ENCODE results near the gene RNF187. TPM values are rescaled to one million over a fixed set of nuclear protein-coding genes. Genes with fewer than 3 reads are reported as not detected.

The RNF187 gene
- total RNA-seq, 1 donor from 2014 or later: 129 TPM

DNA sequence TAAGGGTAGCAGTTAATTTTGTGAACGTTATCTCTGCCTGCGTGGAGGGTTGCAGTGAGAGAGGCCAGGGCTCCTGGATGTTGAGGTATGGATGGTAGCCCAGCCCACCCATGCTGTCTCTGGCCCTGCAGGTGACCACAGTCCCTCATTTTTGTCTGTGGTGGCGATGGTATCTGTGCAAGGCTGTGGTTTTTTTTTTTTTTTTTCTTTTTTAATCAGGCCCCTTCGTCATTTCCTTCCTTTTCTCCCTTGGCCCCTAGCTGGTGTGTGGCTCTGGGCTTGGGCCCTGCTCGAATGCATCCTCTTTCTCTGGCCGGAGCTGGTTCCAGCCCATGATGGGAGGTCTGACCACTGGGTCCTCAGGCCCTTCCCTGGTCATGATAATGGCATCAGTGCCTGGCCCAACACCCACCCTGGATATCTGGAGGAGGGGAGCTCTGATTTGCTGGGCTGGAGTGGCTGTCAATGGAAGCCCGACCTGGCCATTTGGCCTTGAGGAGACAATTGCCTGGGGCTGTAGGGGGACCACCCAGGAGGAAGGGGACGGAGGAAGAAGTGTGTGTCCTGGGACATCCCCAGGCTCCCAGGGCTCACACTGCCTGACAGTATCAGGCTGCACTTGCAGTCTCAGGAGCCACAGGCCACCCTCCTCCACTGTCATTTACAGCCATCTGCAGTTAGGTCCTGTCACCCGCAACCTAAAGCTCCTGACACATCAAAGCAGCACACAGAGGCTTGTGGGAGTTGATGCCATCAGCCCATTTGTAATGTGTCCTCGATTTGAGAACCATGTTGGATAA is 8.1 kb upstream of the RNF187 start:
- H3K27ac Mint-ChIP-seq (ENCODE audit: unreplicated experiment): no peak overlapping the region
- no peaks in the 10 kb centered on the region for H3K4me1 Mint-ChIP-seq
- TF ChIP-seq, protein P1, sequence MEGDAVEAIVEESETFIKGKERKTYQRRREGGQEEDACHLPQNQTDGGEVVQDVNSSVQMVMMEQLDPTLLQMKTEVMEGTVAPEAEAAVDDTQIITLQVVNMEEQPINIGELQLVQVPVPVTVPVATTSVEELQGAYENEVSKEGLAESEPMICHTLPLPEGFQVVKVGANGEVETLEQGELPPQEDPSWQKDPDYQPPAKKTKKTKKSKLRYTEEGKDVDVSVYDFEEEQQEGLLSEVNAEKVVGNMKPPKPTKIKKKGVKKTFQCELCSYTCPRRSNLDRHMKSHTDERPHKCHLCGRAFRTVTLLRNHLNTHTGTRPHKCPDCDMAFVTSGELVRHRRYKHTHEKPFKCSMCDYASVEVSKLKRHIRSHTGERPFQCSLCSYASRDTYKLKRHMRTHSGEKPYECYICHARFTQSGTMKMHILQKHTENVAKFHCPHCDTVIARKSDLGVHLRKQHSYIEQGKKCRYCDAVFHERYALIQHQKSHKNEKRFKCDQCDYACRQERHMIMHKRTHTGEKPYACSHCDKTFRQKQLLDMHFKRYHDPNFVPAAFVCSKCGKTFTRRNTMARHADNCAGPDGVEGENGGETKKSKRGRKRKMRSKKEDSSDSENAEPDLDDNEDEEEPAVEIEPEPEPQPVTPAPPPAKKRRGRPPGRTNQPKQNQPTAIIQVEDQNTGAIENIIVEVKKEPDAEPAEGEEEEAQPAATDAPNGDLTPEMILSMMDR (conservative IDR thresholded peaks at IDR 0.05): no peak

DNA sequence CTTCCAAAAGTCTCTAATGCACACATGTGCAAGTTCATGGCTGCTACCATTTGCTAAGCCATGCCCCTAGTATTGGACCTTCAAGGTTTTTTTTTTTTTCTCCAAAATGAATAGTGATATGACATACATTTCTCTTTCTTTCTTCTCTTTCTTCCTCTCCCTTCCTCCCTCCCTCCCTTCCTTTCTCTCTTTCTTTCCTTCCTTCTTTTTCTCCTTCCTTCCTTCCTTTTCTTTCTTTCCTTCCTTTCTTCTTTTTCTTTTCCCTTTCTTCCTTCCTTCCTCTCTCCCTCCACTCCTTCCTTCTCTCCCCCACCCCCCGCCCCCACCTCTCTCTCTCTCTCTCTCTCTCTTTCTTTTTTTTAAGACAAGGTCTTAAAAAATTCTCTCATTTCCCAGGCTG is 3.4 kb upstream of the RNF187 start:
- Mint-ChIP-seq H3K27ac (ENCODE audit: unreplicated experiment) (no peak overlapping the region), H3K9me3 (no peaks in the 10 kb centered on the region), H3K27me3 (ENCODE audit: low read depth) (peaks cover 38% of the 10 kb centered on the region), H3K4me3 (no peak overlapping the region), H3K36me3 (ENCODE audit: low read depth) (no peaks in the 10 kb centered on the region), H3K4me1 (peaks cover 11% of the 10 kb centered on the region)
- TF ChIP-seq, protein P1 (conservative IDR thresholded peaks at IDR 0.05): no peak
- DNase-seq (ENCODE audit: low read depth, low spot score): no peak

More for the DNA sequence above, 8.1 kb upstream of the RNF187 start:
- Mint-ChIP-seq H3K4me3 (no peak overlapping the region), H3K36me3 (ENCODE audit: low read depth) (no peaks in the 10 kb centered on the region), H3K9me3 (no peaks in the 10 kb centered on the region), H3K27me3 (ENCODE audit: low read depth) (peaks cover 50% of the 10 kb centered on the region)
- DNase-seq (ENCODE audit: low read depth, low spot score): no peak

DNA sequence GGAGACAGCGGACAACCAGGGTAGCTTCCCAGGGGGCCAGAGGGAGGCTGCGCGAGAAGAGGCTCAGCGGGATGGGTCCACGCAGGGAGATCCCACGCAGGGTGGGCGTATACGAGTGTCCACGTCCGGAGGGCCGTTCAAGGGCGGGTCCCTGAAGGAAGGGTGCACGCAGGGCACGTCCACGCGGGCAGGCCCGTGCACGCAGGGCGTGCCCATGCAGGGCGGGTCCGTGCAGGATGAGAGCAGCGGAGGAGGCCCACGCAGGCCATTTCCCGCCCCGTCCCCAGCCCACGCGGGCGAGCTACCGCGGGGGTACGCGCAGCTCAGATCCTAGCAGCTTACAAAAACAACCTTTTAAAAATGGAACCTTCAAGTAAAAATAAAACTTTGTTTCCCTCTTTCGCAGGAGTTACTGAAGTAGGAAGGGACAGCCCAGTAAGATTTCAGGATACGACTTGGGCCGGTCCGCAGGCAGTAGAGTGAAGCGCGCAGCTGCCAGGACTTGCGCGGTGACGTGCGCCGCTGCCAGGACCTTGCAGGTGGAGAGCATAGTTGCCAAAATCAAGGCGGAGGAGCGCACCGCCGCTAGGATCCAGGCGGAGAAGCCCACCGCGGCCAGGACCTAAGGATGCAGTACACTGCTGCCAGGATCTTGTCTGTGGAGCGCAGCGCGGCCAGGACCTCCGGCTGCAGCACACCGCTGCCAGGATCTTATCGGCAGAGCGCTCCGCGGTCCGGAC is 416 bp upstream of the RNF187 start:
- H3K27ac Mint-ChIP-seq (ENCODE audit: unreplicated experiment): peak overlapping the region; percentile 100
- TF ChIP-seq, protein P1 (conservative IDR thresholded peaks at IDR 0.05): no peak
- peak overlapping the region; percentile 97 for H3K4me3 Mint-ChIP-seq

DNA sequence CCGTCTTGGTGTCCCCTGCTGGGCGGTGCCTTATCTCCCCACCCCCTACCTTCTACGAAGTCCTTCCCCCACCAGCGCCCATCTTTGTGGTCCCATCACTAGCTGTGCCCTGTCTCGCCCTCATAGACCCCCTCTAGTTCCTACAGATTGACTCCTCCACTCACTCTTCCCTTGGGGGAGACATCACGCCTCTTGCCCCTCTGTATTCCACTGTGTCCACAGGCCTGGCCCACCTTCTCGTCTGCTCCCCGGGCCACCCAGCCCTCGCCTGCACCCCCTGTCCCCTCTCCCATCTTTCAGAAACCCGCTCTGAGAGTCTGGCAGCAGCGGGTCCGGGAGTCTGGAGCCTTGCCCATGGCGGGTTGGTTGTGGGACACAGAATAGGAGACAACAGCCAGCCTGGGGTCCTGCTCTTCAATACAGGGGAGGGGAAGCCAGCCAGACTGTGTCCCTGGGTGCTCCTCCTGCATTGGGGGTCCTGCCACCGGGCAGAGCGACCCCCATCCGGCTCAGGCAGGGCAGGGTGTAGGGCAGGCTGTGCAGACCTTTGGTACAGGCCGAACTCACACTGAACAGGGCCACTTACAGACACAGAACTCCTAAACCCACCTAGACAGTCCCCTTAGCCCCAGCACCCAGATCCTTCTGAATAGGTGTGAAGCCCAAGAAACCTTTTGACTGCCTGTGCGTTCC is 1.1 kb downstream of the RNF187 start:
- Mint-ChIP-seq H3K27me3 (ENCODE audit: low read depth) (peaks cover 3% of the 10 kb centered on the region), H3K9me3 (no peaks in the 10 kb centered on the region), H3K27ac (ENCODE audit: unreplicated experiment) (peak overlapping the region; percentile 78), H3K4me3 (peak overlapping the region; percentile 88), H3K4me1 (peaks cover 24% of the 10 kb centered on the region), H3K36me3 (ENCODE audit: low read depth) (peaks cover 11% of the 10 kb centered on the region)
- DNase-seq (ENCODE audit: low read depth, low spot score): no peak
- TF ChIP-seq, protein P1 (conservative IDR thresholded peaks at IDR 0.05): no peak

More for the DNA sequence above, 416 bp upstream of the RNF187 start:
- Mint-ChIP-seq H3K4me1 (peaks cover 24% of the 10 kb centered on the region), H3K36me3 (ENCODE audit: low read depth) (peaks cover 8% of the 10 kb centered on the region), H3K27me3 (ENCODE audit: low read depth) (peaks cover 11% of the 10 kb centered on the region), H3K9me3 (no peaks in the 10 kb centered on the region)
- DNase-seq (ENCODE audit: low read depth, low spot score): no peak

DNA sequence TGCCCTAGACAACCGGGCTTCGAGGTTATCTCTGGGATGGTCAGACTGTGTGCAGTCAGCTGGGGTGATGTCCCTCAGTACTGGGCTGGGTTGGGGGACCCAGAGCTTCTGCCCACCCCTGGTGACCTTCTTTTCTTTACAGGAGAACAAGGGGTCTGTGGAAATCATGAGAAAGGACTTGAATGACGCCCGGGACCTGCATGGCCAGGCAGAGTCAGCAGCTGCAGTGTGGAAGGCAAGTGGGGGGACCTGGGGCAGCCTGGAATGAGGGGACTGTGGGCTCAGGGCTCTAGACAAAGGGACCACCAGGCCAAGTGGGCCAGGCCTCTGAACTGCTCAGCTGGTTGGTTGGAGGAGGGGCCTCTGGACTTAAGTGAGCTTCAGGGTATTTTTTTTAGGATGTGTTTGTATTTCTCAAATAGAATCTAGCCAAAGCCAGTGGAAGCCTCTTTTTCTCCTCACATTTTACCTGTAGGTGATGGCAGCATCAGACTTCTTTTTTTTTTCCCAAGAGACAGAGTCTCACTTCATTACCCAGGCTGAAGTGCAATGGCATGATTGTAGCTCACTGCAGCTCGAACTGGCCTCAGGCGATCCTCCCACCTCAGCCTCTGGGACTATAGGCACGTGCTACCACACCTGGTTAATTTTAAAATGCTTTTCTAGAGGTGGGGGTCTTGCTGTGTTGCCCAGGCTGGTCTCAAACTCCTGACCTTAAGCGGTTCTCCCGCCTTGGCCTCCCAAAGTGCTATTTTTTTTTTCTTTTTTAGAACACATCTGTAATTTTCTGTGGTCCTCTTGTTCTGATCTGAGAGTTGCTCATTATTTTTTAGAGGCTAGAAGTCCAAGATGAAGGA is 1.9 kb downstream of the RNF187 start:
- Mint-ChIP-seq H3K4me3 (peak overlapping the region; percentile 88), H3K36me3 (ENCODE audit: low read depth) (peaks cover 13% of the 10 kb centered on the region), H3K27me3 (ENCODE audit: low read depth) (peaks cover 3% of the 10 kb centered on the region), H3K4me1 (peaks cover 24% of the 10 kb centered on the region), H3K9me3 (no peaks in the 10 kb centered on the region), H3K27ac (ENCODE audit: unreplicated experiment) (no peak overlapping the region)
- TF ChIP-seq, protein P1 (conservative IDR thresholded peaks at IDR 0.05): no peak
- DNase-seq (ENCODE audit: low read depth, low spot score): no peak

Measured in neural crest cell (in vitro differentiated cells).